Neutrophil (primary cell): ENCODE results near the gene GARIN5B.

Experiments
- H3K27ac ChIP-seq: fragments of 200-600 bp; sonication (generic); 2 replicates; pipeline ENCODE4 v1.5.1; 2016; ENCODE audit warnings: mild to moderate bottlenecking, moderate library complexity
- H3K27me3 ChIP-seq: fragments of 200-600 bp; sonication (generic); 2 replicates; pipeline ENCODE4 v1.6.0; 2016; ENCODE audit warnings: mild to moderate bottlenecking
- H3K36me3 ChIP-seq: fragments of 200-600 bp; sonication (generic); 2 replicates; pipeline ENCODE4 v1.5.1; 2017
- H3K4me1 ChIP-seq, 2 experiments: fragments of 200-600 bp in 1 of 2; sonication (generic) in 1 of 2; 1 replicate in 1 of 2; 2 replicates in 1 of 2; pipeline versions ENCODE4 v1.5.1 to v1.6.1; 2013 to 2016; ENCODE audit warnings: low read depth in 1 of 2, low read length in 1 of 2, mild to moderate bottlenecking in 1 of 2, moderate library complexity in 1 of 2; ENCODE audit not compliant: control insufficient read depth in 1 of 2, insufficient read depth in 1 of 2
- H3K4me3 ChIP-seq, 2 experiments: fragments of 200-600 bp in 1 of 2; sonication (generic) in 1 of 2; 1 replicate in 1 of 2; 2 replicates in 1 of 2; pipeline ENCODE4 v1.5.1; 2013 to 2016; ENCODE audit warnings: low read depth in 1 of 2, low read length in 1 of 2, mild to moderate bottlenecking in 1 of 2, moderate library complexity in 1 of 2
- H3K9me3 ChIP-seq: fragments of 200-600 bp; sonication (generic); 2 replicates; pipeline ENCODE4 v1.5.1; 2016
- CTCF ChIP-seq: fragments of 200-600 bp; sonication (generic); IDR thresholded peaks from 2 replicates; pipeline ENCODE4 v1.5.1; 2016; ENCODE audit warnings: antibody characterized with exemption

The GARIN5B gene

DNA sequence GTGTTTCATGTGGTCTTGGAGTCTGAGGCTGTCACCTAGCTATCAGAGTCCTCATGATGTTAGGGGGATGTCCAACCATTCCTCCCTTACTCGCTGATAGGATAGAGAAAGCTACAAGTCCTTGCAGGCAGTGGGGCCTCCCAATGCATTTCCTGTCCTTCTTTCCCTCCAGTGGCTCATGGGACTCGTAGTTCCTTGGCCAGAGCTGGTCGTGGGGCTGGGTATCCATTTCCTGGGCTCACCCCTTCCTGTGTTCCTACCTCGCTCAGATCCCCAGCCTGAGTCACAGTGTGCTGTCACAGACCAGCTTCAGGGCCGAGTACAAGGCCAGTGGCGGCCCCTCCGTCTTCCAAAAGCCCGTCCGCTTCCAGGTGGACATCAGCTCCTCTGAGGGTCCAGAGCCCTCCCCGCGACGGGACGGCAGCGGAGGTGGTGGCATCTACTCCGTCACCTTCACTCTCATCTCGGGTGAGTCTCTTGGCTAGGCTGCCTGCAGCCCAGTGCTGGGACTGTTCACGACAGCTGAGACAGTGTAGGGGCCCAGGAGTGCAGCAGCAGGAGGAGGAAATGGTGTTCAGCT is 57.0 kb downstream of the GARIN5B start:
- no peaks in the 10 kb centered on the region for H3K36me3 ChIP-seq
- no peak overlapping the region for H3K27ac ChIP-seq
- H3K9me3 ChIP-seq = no peaks in the 10 kb centered on the region
- peaks cover 8 to 9% of the 10 kb centered on the region in 2 experiments for H3K4me1 ChIP-seq
- H3K27me3 ChIP-seq = no peaks in the 10 kb centered on the region
- no peak overlapping the region for H3K4me3 ChIP-seq
- no peak for TF ChIP-seq CTCF

- Histone ChIP-seq H3K9me3 (no peaks in the 10 kb centered on the region), H3K4me1 (peaks cover 8 to 9% of the 10 kb centered on the region in 2 experiments), H3K27me3 (no peaks in the 10 kb centered on the region), H3K4me3 (no peak overlapping the region), H3K36me3 (no peaks in the 10 kb centered on the region), H3K27ac (no peak overlapping the region)
- no peak for TF ChIP-seq CTCF
These were observed 57.6 kb downstream of the GARIN5B start for GRCh38 chr19:55305491-55305890.

GRCh38 chr19:55304980-55305379 is 58.1 kb downstream of the GARIN5B start:
- Histone ChIP-seq H3K4me1 (peaks cover 8 to 9% of the 10 kb centered on the region in 2 experiments), H3K9me3 (no peaks in the 10 kb centered on the region), H3K27me3 (no peaks in the 10 kb centered on the region), H3K4me3 (no peak overlapping the region), H3K27ac (no peak overlapping the region), H3K36me3 (no peaks in the 10 kb centered on the region)
- TF ChIP-seq CTCF = no peak
